Stomach (tissue), 9 donors: ENCODE results near the gene TSTD1. TPM values are rescaled to one million over a fixed set of nuclear protein-coding genes. Genes with fewer than 3 reads are reported as not detected.

Source experiments
- DNase-seq, 2 donors: peaks; one replicate each; pipeline versions ENCODE4 v3.0.0 to v3.0.0-alpha.2; 2013 to 2019
- H3K27ac ChIP-seq, 5 donors: fragments of 200-600 bp in 4 of 5; sonication (generic) in 4 of 5; one replicate each; pipeline ENCODE4 v1.5.1; 2013 to 2019; ENCODE audit warnings: mild to moderate bottlenecking in 1 of 5, moderate library complexity in 1 of 5
- H3K27me3 ChIP-seq, 3 donors: fragments of 200-600 bp; sonication (generic); one replicate each; pipeline ENCODE4 v1.5.1; 2017 to 2019; ENCODE audit warnings: mixed run types in 1 of 3
- H3K36me3 ChIP-seq, 4 donors: fragments of 200-600 bp; sonication (generic); 1 replicate in 3 of 4; 2 replicates in 1 of 4; pipeline ENCODE4 v1.5.1; 2016 to 2019
- H3K4me1 ChIP-seq, 4 donors: fragments of 200-600 bp; sonication (generic); one replicate each; pipeline ENCODE4 v1.5.1; 2016 to 2019
- H3K4me3 ChIP-seq, 4 donors: fragments of 200-600 bp; sonication (generic) in 3 of 4; one replicate each; pipeline ENCODE4 v1.5.1; 2016 to 2019; ENCODE audit warnings: mild to moderate bottlenecking in 1 of 4
- H3K9me3 ChIP-seq, 4 donors: fragments of 200-600 bp; sonication (generic); one replicate each; pipeline ENCODE4 v1.5.1; 2016 to 2019
- CTCF ChIP-seq, 7 experiments: fragments of 450-650 bp in 4 of 7; fragments of 200-600 bp in 3 of 7; sonication (generic) in 3 of 7; IDR thresholded peaks; one replicate each; pipeline ENCODE4 v1.5.1; 2016 to 2019; ENCODE audit warnings: antibody characterized with exemption in 7 of 7, control low read depth in 2 of 7, mild to moderate bottlenecking in 1 of 7
- EP300 ChIP-seq: sonication (generic); formaldehyde crosslinking; IDR thresholded peaks from one replicate; pipeline ENCODE4 v1.6.1; 2017; ENCODE audit warnings: antibody characterized with exemption
- POLR2A ChIP-seq, 4 donors: fragments of 450-650 bp; IDR thresholded peaks; one replicate each; pipeline ENCODE4 v1.6.1; 2016; ENCODE audit warnings: antibody characterized with exemption in 4 of 4, control low read depth in 2 of 4, mild to moderate bottlenecking in 1 of 4, moderate library complexity in 1 of 4
- POLR2AphosphoS5 ChIP-seq, 3 donors: sonication (generic); formaldehyde crosslinking; IDR thresholded peaks; one replicate each; pipeline ENCODE4 v1.6.1; 2016; ENCODE audit warnings: antibody characterized with exemption in 3 of 3
- WGBS, 5 donors: extraction: QIAGEN DNeasy Blood & Tissue Kit in 3 of 5; methylation state at CpG; one replicate each; pipeline versions ENCODE4 v1.1.5 to v1.1.7; 2013 to 2018; 5-methylcytosine and 5-hydroxymethylcytosine counted together
- intact Hi-C: fragments of 100-400 bp; cut with DNase I; formaldehyde crosslinking; loops from one replicate; pipeline ENCODE4 v1.15.1; 2023; ENCODE audit warnings: low total_unique reads
- polyA plus RNA-seq, 3 donors: library from polyadenylated mRNA; stranded (reverse); fragments of 200-250 nt; gene quantifications; one replicate each; pipeline ENCODE4 v1.2.3, GENCODE V29; 2013
- total RNA-seq, 5 donors: library from RNA; depleted of rRNA; stranded (reverse); fragments of >200 nt; gene quantifications; one replicate each; pipeline versions ENCODE4 v1.1.0 to v1.2.3, GENCODE V29; 2014 to 2016
- donor health status: healthy with polysubstance abuse.
- donor health status: Bipolar disorder and iron deficiency.
- donor health status: healthy.

The TSTD1 gene
- total and polyA plus RNA-seq, 8 donors = 13.2 to 186 (median 112) TPM; not detected in 1

GRCh38 chr1:161012420-161012819, 26.3 kb downstream of the TSTD1 start:
- no peaks in the 10 kb centered on the region for H3K9me3 ChIP-seq
- peaks cover 31 to 68% (median 39%) of the 10 kb centered on the region in 4 donors for H3K4me1 ChIP-seq
- no peak for DNase-seq
- H3K27me3 ChIP-seq = no peaks in the 10 kb centered on the region
- peak overlapping the region in 4 of 5 donors; percentile 87 to 95 (median 90) for H3K27ac ChIP-seq
- intact Hi-C loops = no loop called here
- 85 to 91% (median 90%) methylated on average over 3 of the region's 3 CpGs for WGBS, 5 donors
- H3K4me3 ChIP-seq = no peak overlapping the region
- no peaks in the 10 kb centered on the region for H3K36me3 ChIP-seq
- TF ChIP-seq EP300 (no peak), POLR2AphosphoS5 (IDR thresholded peaks at IDR 0.05) (no peak), POLR2A (IDR thresholded peaks at IDR 0.05) (no peak), CTCF (IDR thresholded peaks at IDR 0.05) (no peak)

- Histone ChIP-seq H3K4me3 (no peak overlapping the region), H3K36me3 (no peaks in the 10 kb centered on the region), H3K9me3 (no peaks in the 10 kb centered on the region), H3K27me3 (no peaks in the 10 kb centered on the region), H3K27ac (no peak overlapping the region), H3K4me1 (peaks cover 18 to 61% (median 31%) of the 10 kb centered on the region in 4 donors)
- intact Hi-C loops = no loop called here
- DNase-seq = no peak
- WGBS, 5 donors = 72 to 90% (median 81%) methylated on average over 7 of the region's 7 CpGs
- TF ChIP-seq CTCF (IDR thresholded peaks at IDR 0.05) (no peak), EP300 (no peak), POLR2AphosphoS5 (IDR thresholded peaks at IDR 0.05) (no peak), POLR2A (IDR thresholded peaks at IDR 0.05) (no peak)
Measured at GRCh38 chr1:161009602-161010211, 29.1 kb downstream of the TSTD1 start.

GRCh38 chr1:161008869-161009510, 29.8 kb downstream of the TSTD1 start:
- no peak for DNase-seq
- no peaks in the 10 kb centered on the region for H3K36me3 ChIP-seq
- no peak overlapping the region for H3K4me3 ChIP-seq
- intact Hi-C loops = no loop called here
- WGBS, 5 donors = 52 to 70% (median 62%) methylated on average over 4 of the region's 4 CpGs
- H3K27me3 ChIP-seq = no peaks in the 10 kb centered on the region
- H3K4me1 ChIP-seq = peaks cover 11 to 54% (median 24%) of the 10 kb centered on the region in 4 donors
- no peaks in the 10 kb centered on the region for H3K9me3 ChIP-seq
- TF ChIP-seq CTCF (IDR thresholded peaks at IDR 0.05) = no peak
- TF ChIP-seq POLR2AphosphoS5 (IDR thresholded peaks at IDR 0.05) = no peak
- no peak for TF ChIP-seq POLR2A (IDR thresholded peaks at IDR 0.05)
- no peak for TF ChIP-seq EP300
- no peak overlapping the region for H3K27ac ChIP-seq

GRCh38 chr1:161007369-161007768, 31.4 kb downstream of the TSTD1 start:
- H3K4me1 ChIP-seq = peaks cover 0 to 37% (median 14%) of the 10 kb centered on the region in 4 donors
- no peaks in the 10 kb centered on the region for H3K9me3 ChIP-seq
- H3K27ac ChIP-seq = no peak overlapping the region
- no peak overlapping the region for H3K4me3 ChIP-seq
- intact Hi-C loops = no loop called here
- no peaks in the 10 kb centered on the region for H3K27me3 ChIP-seq
- WGBS, 5 donors = 92 to 99% (median 93%) methylated on average over 2 of the region's 2 CpGs
- DNase-seq = no peak
- no peaks in the 10 kb centered on the region for H3K36me3 ChIP-seq
- TF ChIP-seq EP300 = no peak

GRCh38 chr1:161006563-161006962, 32.2 kb downstream of the TSTD1 start:
- 83 to 91% (median 87%) methylated on average over 8 of the region's 8 CpGs for WGBS, 5 donors
- Histone ChIP-seq H3K27me3 (no peaks in the 10 kb centered on the region), H3K4me1 (peaks cover 0 to 31% (median 12%) of the 10 kb centered on the region in 4 donors), H3K36me3 (no peaks in the 10 kb centered on the region), H3K27ac (no peak overlapping the region), H3K4me3 (no peak overlapping the region), H3K9me3 (no peaks in the 10 kb centered on the region)
- intact Hi-C loops = no loop called here
- DNase-seq = no peak
- TF ChIP-seq CTCF (IDR thresholded peaks at IDR 0.05) (no peak), POLR2A (IDR thresholded peaks at IDR 0.05) (no peak), POLR2AphosphoS5 (IDR thresholded peaks at IDR 0.05) (no peak)
